A172 (cell line): Measurements from ENCODE around the gene SSTR5. TPM values are rescaled to one million over a fixed set of nuclear protein-coding genes. Genes with fewer than 3 reads are reported as not detected.

Experiments used
- DNase-seq: peaks from one replicate; pipeline ENCODE4 v3.0.0-alpha.2; 2015; ENCODE audit warnings: low spot score
- total RNA-seq: library from RNA; depleted of rRNA; stranded (reverse); fragments of >200 nt; shearing (Covaris generic); gene quantifications from 2 replicates; pipeline ENCODE4 v1.2.3, GENCODE V29; 2014

Gene SSTR5
- total RNA-seq, 1 experiment from 2014 or later: not detected

- no peak for DNase-seq
These were observed 32.8 kb upstream of the SSTR5 start for GRCh38 chr16:1039762-1040161.

GRCh38 chr16:1040346-1040745, 32.2 kb upstream of the SSTR5 start:
- no peak for DNase-seq

GRCh38 chr16:1042049-1042744, 30.4 kb upstream of the SSTR5 start:
- DNase-seq: no peak

- DNase-seq: no peak
These were observed 29.7 kb upstream of the SSTR5 start for GRCh38 chr16:1042866-1043265.

- DNase-seq: no peak
These were observed 28.6 kb upstream of the SSTR5 start for GRCh38 chr16:1043881-1044451.

GRCh38 chr16:1044460-1045309, 27.9 kb upstream of the SSTR5 start:
- peak; percentile 28 for DNase-seq

GRCh38 chr16:1045310-1045992, 27.1 kb upstream of the SSTR5 start:
- no peak for DNase-seq

- DNase-seq: no peak
These were observed 26.3 kb upstream of the SSTR5 start for GRCh38 chr16:1045993-1046911.

- no peak for DNase-seq
These were observed 25.4 kb upstream of the SSTR5 start for GRCh38 chr16:1047123-1047522.

- DNase-seq: no peak
These were observed 24.7 kb upstream of the SSTR5 start for GRCh38 chr16:1047801-1048200.

- no peak for DNase-seq
These were observed 24.0 kb upstream of the SSTR5 start for GRCh38 chr16:1048442-1049112.

GRCh38 chr16:1049113-1049975, 23.2 kb upstream of the SSTR5 start:
- no peak for DNase-seq

- DNase-seq: no peak
These were observed 22.6 kb upstream of the SSTR5 start for GRCh38 chr16:1049976-1050247.

GRCh38 chr16:1050516-1050915, 22.0 kb upstream of the SSTR5 start:
- no peak for DNase-seq

GRCh38 chr16:1050921-1051320, 21.6 kb upstream of the SSTR5 start:
- DNase-seq: no peak

GRCh38 chr16:1051446-1051845, 21.1 kb upstream of the SSTR5 start:
- DNase-seq: no peak

- no peak for DNase-seq
These were observed 19.8 kb upstream of the SSTR5 start for GRCh38 chr16:1052721-1053120.

GRCh38 chr16:1053121-1053521, 19.4 kb upstream of the SSTR5 start:
- no peak for DNase-seq

GRCh38 chr16:1053700-1054368, 18.7 kb upstream of the SSTR5 start:
- no peak for DNase-seq
